ENCODE data around the gene B3GALT5.

GRCh38 chr21:39681845-39682244 lies 69.1 kb downstream of the B3GALT5 start:
- TF ChIP-seq CTCF (IDR thresholded peaks at IDR 0.05 in 8 of 11, conservative IDR thresholded peaks at IDR 0.05 in 3 of 11) (no peak), POLR2A (IDR thresholded peaks at IDR 0.05) (no peak), POLR2AphosphoS5 (IDR thresholded peaks at IDR 0.05) (no peak)

Data from spleen (tissue), 7 donors.